HCT116 (cell line): ENCODE results near the gene YTHDF1. TPM values are rescaled to one million over a fixed set of nuclear protein-coding genes. Genes with fewer than 3 reads are reported as not detected.

ENCODE experiments used
- ATAC-seq: fragments of 200-7000 bp; cut with Tn5 transposase; 2 replicates; pipeline ENCODE4 v1.9.1; 2020; ENCODE audit warnings: mild to moderate bottlenecking, moderate library complexity
- BruUV-seq: library from RNA; stranded (reverse); fragments of 400-500 nt; replicated peaks from 2 replicates; lab custom pipeline; 2021; lab: Mats Ljungman, UMichigan
- CTCF ChIA-PET: fragments of 300-600 bp; sonication (Branson Sonifier 250); formaldehyde crosslinking; loops from one replicate; lab custom pipeline; 2021; ENCODE audit warnings: antibody characterized with exemption; lab: Charles Lee
- POLR2A ChIA-PET: fragments of 300-600, 350-600 bp; sonication (Branson Sonifier 250); formaldehyde crosslinking; loops from one replicate; lab custom pipeline; 2021; ENCODE audit warnings: antibody characterized with exemption; lab: Charles Lee
- RAD21 ChIA-PET, 2 experiments: fragments of 300-600 bp; sonication (Branson Sonifier 250); formaldehyde crosslinking; loops; one replicate each; lab custom pipeline; 2023; ENCODE audit warnings: low total read pairs in 2 of 2; ENCODE audit not compliant: uncharacterized antibody in 2 of 2, unreplicated experiment in 2 of 2, low non-redundant PET in 1 of 2; lab: Charles Lee
- DNase-seq: peaks from one replicate; pipeline ENCODE4 v3.0.0-alpha.2; 2010; ENCODE audit warnings: low read depth, low spot score
- H2AFZ ChIP-seq: fragments of 200-600 bp; shearing (Covaris generic), sonication (generic); 2 replicates; pipeline ENCODE4 v1.6.1; 2017; ENCODE audit warnings: low read depth, mixed run types, mixed read lengths, antibody characterized with exemption, low read length; ENCODE audit not compliant: poor library complexity, severe bottlenecking
- H3K27ac ChIP-seq: 2 replicates; pipeline ENCODE4 v1.5.1; 2012; ENCODE audit warnings: low read depth, low read length
- H3K27me3 ChIP-seq: fragments of 200-600 bp; sonication (generic); 2 replicates; pipeline ENCODE4 v1.6.1; 2016; ENCODE audit warnings: mixed run types, low read length, mixed read lengths; ENCODE audit not compliant: insufficient read depth
- H3K36me3 ChIP-seq, 2 experiments: fragments of 200-500 bp in 1 of 2; fragments of 200-600 bp in 1 of 2; sonication (Bioruptor generic) in 1 of 2; sonication (generic) in 1 of 2; 2 replicates each; pipeline versions ENCODE4 v1.5.1 to v1.6.1; 2014 to 2016; ENCODE audit warnings: low read length in 2 of 2, inconsistent platforms in 1 of 2, mixed read lengths in 1 of 2, mixed run types in 1 of 2; ENCODE audit not compliant: insufficient read depth in 2 of 2, control insufficient read depth in 1 of 2
- H3K4me1 ChIP-seq, 2 experiments: fragments of 200-600 bp in 1 of 2; sonication (generic) in 1 of 2; 2 replicates each; pipeline versions ENCODE4 v1.5.1 to v1.6.1; 2012 to 2017; ENCODE audit warnings: low read length in 2 of 2, inconsistent platforms in 1 of 2, mild to moderate bottlenecking in 1 of 2, mixed read lengths in 1 of 2, mixed run types in 1 of 2, moderate library complexity in 1 of 2; ENCODE audit not compliant: insufficient read depth in 2 of 2, control insufficient read depth in 1 of 2
- H3K4me2 ChIP-seq: fragments of 200-600 bp; sonication (generic); 2 replicates; pipeline ENCODE4 v1.6.1; 2017; ENCODE audit warnings: mixed run types, low read length, mixed read lengths
- H3K4me3 ChIP-seq, 2 experiments: fragments of 200-600 bp in 1 of 2; sonication (generic) in 1 of 2; replicated peaks in 1 of 2; 2 replicates each; pipeline ENCODE4 v1.5.1; 2011 to 2016; ENCODE audit warnings: low read length in 2 of 2, control low read depth in 1 of 2, low read depth in 1 of 2, mild to moderate bottlenecking in 1 of 2, mixed read lengths in 1 of 2, mixed run types in 1 of 2
- H3K79me2 ChIP-seq: fragments of 200-600 bp; sonication (generic); 2 replicates; pipeline ENCODE4 v1.6.1; 2017; ENCODE audit warnings: mild to moderate bottlenecking, mixed run types, low read length, moderate library complexity, mixed read lengths; ENCODE audit not compliant: insufficient read depth
- H3K9ac ChIP-seq: fragments of 200-600 bp; sonication (generic); 2 replicates; pipeline ENCODE4 v1.6.1; 2016; ENCODE audit warnings: low read length, mixed read lengths
- H3K9me2 ChIP-seq: fragments of 200-600 bp; sonication (generic), shearing (Covaris generic); 2 replicates; pipeline ENCODE4 v1.6.1; 2017; ENCODE audit warnings: mixed run types, mild to moderate bottlenecking, moderate library complexity; ENCODE audit not compliant: insufficient read depth
- H3K9me3 ChIP-seq, 2 experiments: fragments of 200-500 bp in 1 of 2; fragments of 200-600 bp in 1 of 2; sonication (Bioruptor generic) in 1 of 2; sonication (generic) in 1 of 2; 2 replicates each; pipeline ENCODE4 v1.6.1; 2014 to 2017; ENCODE audit warnings: low read length in 2 of 2, mixed read lengths in 2 of 2, inconsistent platforms in 1 of 2, low read depth in 1 of 2, mild to moderate bottlenecking in 1 of 2, mixed run types in 1 of 2, moderate library complexity in 1 of 2; ENCODE audit not compliant: control insufficient read depth in 1 of 2, insufficient read depth in 1 of 2
- H4K20me1 ChIP-seq: fragments of 200-600 bp; sonication (generic), shearing (Covaris generic); 2 replicates; pipeline ENCODE4 v1.6.1; 2017; ENCODE audit warnings: mixed run types, mild to moderate bottlenecking, moderate library complexity; ENCODE audit not compliant: insufficient read depth
- ATF3 ChIP-seq: IDR thresholded peaks from 2 replicates; pipeline ENCODE4 v1.6.1; 2012
- CBX3 ChIP-seq: IDR thresholded peaks from 2 replicates; pipeline ENCODE4 v1.6.1; 2012; ENCODE audit warnings: low read depth
- CEBPB ChIP-seq: IDR thresholded peaks from 2 replicates; pipeline ENCODE4 v1.6.1; 2012; ENCODE audit warnings: low read depth
- EGR1 ChIP-seq: IDR thresholded peaks from 2 replicates; pipeline ENCODE4 v1.6.1; 2012; ENCODE audit warnings: low read depth
- EZH2 ChIP-seq: fragments of 200-600 bp; sonication (generic); IDR thresholded peaks from 2 replicates; pipeline ENCODE4 v1.6.1; 2017; ENCODE audit warnings: antibody characterized with exemption, mixed run types
- POLR2AphosphoS5 ChIP-seq: IDR thresholded peaks from 2 replicates; pipeline ENCODE4 v1.6.1; 2011; ENCODE audit warnings: mild to moderate bottlenecking, low read depth, low read length, moderate library complexity
- REST ChIP-seq: IDR thresholded peaks from 2 replicates; pipeline ENCODE4 v1.6.1; 2012; ENCODE audit warnings: low read depth
- SIN3A ChIP-seq: IDR thresholded peaks from 2 replicates; pipeline ENCODE4 v1.6.1; 2012; ENCODE audit warnings: low read depth
- SP1 ChIP-seq: IDR thresholded peaks from 2 replicates; pipeline ENCODE4 v1.6.1; 2012; ENCODE audit warnings: low read depth
- SRF ChIP-seq: IDR thresholded peaks from 2 replicates; pipeline ENCODE4 v1.6.1; 2012; ENCODE audit warnings: low read depth
- TCF7L2 ChIP-seq: IDR thresholded peaks from 2 replicates; pipeline ENCODE4 v1.7.0; 2011; ENCODE audit warnings: borderline replicate concordance, inconsistent platforms; ENCODE audit not compliant: insufficient read depth, insufficient read length; ENCODE audit errors: extremely low read depth
- YY1 ChIP-seq: IDR thresholded peaks from 2 replicates; pipeline ENCODE4 v1.6.1; 2011; ENCODE audit warnings: low read length, low read depth, moderate library complexity, mild to moderate bottlenecking; ENCODE audit not compliant: insufficient replicate concordance; ENCODE audit errors: extremely low read depth
- ZBTB33 ChIP-seq: IDR thresholded peaks from 2 replicates; pipeline ENCODE4 v1.6.1; 2011; ENCODE audit warnings: mild to moderate bottlenecking, low read length, moderate library complexity; ENCODE audit not compliant: insufficient replicate concordance; ENCODE audit errors: extremely low read depth
- ZNF274 ChIP-seq: fragments of 200-500 bp; sonication (Bioruptor generic); IDR thresholded peaks from 2 replicates; pipeline ENCODE4 v1.6.1; 2014; ENCODE audit warnings: mild to moderate bottlenecking, low read depth, low read length, inconsistent platforms
- intact Hi-C: fragments of 100-400 bp; cut with micrococcal nuclease; formaldehyde crosslinking; loops from 2 replicates; pipeline ENCODE4 v1.10.0; 2022
- total RNA-seq: library from RNA; stranded (reverse); gene quantifications from one replicate; pipeline ENCODE4 v1.2.1, GENCODE V29; 2021; ENCODE audit not compliant: unreplicated experiment
- TF ChIP-seq, protein P1 (sequence below): IDR thresholded peaks from 2 replicates; pipeline ENCODE4 v1.6.1; 2012
- TF ChIP-seq, protein P2 (sequence below), 3 experiments: fragments of 200-600 bp in 1 of 3; sonication (generic) in 1 of 3; IDR thresholded peaks in 2 of 3; conservative IDR thresholded peaks in 1 of 3; 2 replicates each; pipeline ENCODE4 v1.5.1; 2012 to 2017; ENCODE audit warnings: low read depth in 2 of 3, low read length in 2 of 3, antibody characterized with exemption in 1 of 3, borderline replicate concordance in 1 of 3, control low read depth in 1 of 3, mild to moderate bottlenecking in 1 of 3, mixed read lengths in 1 of 3, mixed run types in 1 of 3, moderate library complexity in 1 of 3; ENCODE audit not compliant: insufficient read depth in 1 of 3

The YTHDF1 gene
- total RNA-seq, 1 experiment from 2014 or later = 42.8 TPM

GRCh38 chr20:63161176-63161651 is 54.7 kb downstream of the YTHDF1 start:
- Histone ChIP-seq H3K27me3 (peaks cover 7% of the 10 kb centered on the region; the same call in 1 of the 2 replicates), H3K79me2 (no peaks in the 10 kb centered on the region), H3K36me3 (no peaks in the 10 kb centered on the region), H3K27ac (no peak overlapping the region), H3K4me3 (no peak overlapping the region), H3K4me2 (no peak overlapping the region), H2AFZ (no peak overlapping the region), H3K9me3 (no peaks in the 10 kb centered on the region), H3K9ac (no peak overlapping the region), H3K4me1 (no peaks in the 10 kb centered on the region), H4K20me1 (no peaks in the 10 kb centered on the region), H3K9me2 (no peaks in the 10 kb centered on the region)
- BruUV-seq = no TSS peak
- DNase-seq (no peak), ATAC-seq (no peak)
- intact Hi-C loops = no loop called here
- RAD21 ChIA-PET = no interaction called here
- POLR2A ChIA-PET = no interaction called here
- no peak for TF ChIP-seq EGR1
- TF ChIP-seq ATF3 = no peak
- no peak for TF ChIP-seq EZH2
- TF ChIP-seq SIN3A = no peak
- no peak for TF ChIP-seq CEBPB
- TF ChIP-seq SP1 = no peak
- no peak for TF ChIP-seq ZBTB33
- TF ChIP-seq TCF7L2 = no peak
- no peak for TF ChIP-seq YY1
- TF ChIP-seq CBX3 = no peak
- TF ChIP-seq, protein P1, sequence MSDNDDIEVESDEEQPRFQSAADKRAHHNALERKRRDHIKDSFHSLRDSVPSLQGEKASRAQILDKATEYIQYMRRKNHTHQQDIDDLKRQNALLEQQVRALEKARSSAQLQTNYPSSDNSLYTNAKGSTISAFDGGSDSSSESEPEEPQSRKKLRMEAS = no peak
- TF ChIP-seq SRF = no peak
- TF ChIP-seq, protein P2, sequence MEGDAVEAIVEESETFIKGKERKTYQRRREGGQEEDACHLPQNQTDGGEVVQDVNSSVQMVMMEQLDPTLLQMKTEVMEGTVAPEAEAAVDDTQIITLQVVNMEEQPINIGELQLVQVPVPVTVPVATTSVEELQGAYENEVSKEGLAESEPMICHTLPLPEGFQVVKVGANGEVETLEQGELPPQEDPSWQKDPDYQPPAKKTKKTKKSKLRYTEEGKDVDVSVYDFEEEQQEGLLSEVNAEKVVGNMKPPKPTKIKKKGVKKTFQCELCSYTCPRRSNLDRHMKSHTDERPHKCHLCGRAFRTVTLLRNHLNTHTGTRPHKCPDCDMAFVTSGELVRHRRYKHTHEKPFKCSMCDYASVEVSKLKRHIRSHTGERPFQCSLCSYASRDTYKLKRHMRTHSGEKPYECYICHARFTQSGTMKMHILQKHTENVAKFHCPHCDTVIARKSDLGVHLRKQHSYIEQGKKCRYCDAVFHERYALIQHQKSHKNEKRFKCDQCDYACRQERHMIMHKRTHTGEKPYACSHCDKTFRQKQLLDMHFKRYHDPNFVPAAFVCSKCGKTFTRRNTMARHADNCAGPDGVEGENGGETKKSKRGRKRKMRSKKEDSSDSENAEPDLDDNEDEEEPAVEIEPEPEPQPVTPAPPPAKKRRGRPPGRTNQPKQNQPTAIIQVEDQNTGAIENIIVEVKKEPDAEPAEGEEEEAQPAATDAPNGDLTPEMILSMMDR (IDR thresholded peaks at IDR 0.05 in 2 of 3, conservative IDR thresholded peaks at IDR 0.05 in 1 of 3; ENCODE audit: borderline replicate concordance in 1 of 3, insufficient read depth in 1 of 3, low read depth in 2 of 3, low read length in 2 of 3) = no peak
- TF ChIP-seq POLR2AphosphoS5 = no peak
- TF ChIP-seq REST = no peak
- no peak for TF ChIP-seq ZNF274
- CTCF ChIA-PET = no interaction called here
